ENCODE results near the gene ETV3. TPM values are rescaled to one million over a fixed set of nuclear protein-coding genes. Genes with fewer than 3 reads are reported as not detected.

Gene ETV3
- total RNA-seq, 1 donor from 2014 or later: 14.6 TPM

GRCh38 chr1:157073944-157074685, 64.1 kb downstream of the ETV3 start:
- DNase-seq: peak; percentile 72
- Histone ChIP-seq H3K27me3 (ENCODE audit: low read depth) (peaks cover 37% of the 10 kb centered on the region), H3K4me3 (peak overlapping the region; percentile 49), H3K9me3 (replicated peaks) (no peaks in the 10 kb centered on the region), H3K4me1 (peaks cover 9% of the 10 kb centered on the region), H3K36me3 (no peaks in the 10 kb centered on the region), H3K27ac (replicated peaks) (no peak overlapping the region)
- TF ChIP-seq CTCF (IDR thresholded peaks at IDR 0.05; ENCODE audit: borderline replicate concordance): peak; percentile 80
- intact Hi-C loops (cut with micrococcal nuclease): no loop called here

Other genes with a start within 250 kb of the ETV3 start
- 7.1 TPM for gene PEAR1, start 244.7 kb downstream of the ETV3 start, total RNA-seq
- gene LRRC71, start 217.8 kb downstream of the ETV3 start, total RNA-seq: 0.27 TPM
- 29.1 TPM for gene ARHGEF11, start 92.7 kb downstream of the ETV3 start, total RNA-seq
- not detected for gene ETV3L, start 38.6 kb downstream of the ETV3 start, total RNA-seq